Body of pancreas (tissue), 4 donors: ENCODE results near the gene RRAS. TPM values are rescaled to one million over a fixed set of nuclear protein-coding genes. Genes with fewer than 3 reads are reported as not detected.

Source experiments
- ATAC-seq: fragments of 150-250 bp; one replicate; pipeline ENCODE4 v1.9.1; 2016
- DNase-seq, 4 donors: peaks; one replicate each; pipeline ENCODE4 v3.0.0-alpha.2; 2019
- H3K27ac ChIP-seq, 4 donors: fragments of 200-600 bp; sonication (generic); 1 replicate in 3 of 4; 2 replicates in 1 of 4; pipeline versions ENCODE4 v1.5.1 to v1.6.1; 2016 to 2019; ENCODE audit warnings: mild to moderate bottlenecking in 1 of 4, mixed read lengths in 1 of 4, moderate library complexity in 1 of 4
- H3K27me3 ChIP-seq, 2 donors: fragments of 200-600 bp; sonication (generic); one replicate each; pipeline ENCODE4 v1.6.0; 2016; ENCODE audit warnings: mild to moderate bottlenecking in 1 of 2
- H3K36me3 ChIP-seq, 2 donors: fragments of 200-600 bp; sonication (generic); replicated peaks in 1 of 2; 2 replicates each; pipeline ENCODE4 v1.5.1; 2016; ENCODE audit warnings: low read depth in 2 of 2; ENCODE audit not compliant: insufficient read depth in 1 of 2
- H3K4me1 ChIP-seq: fragments of 200-600 bp; sonication (generic); one replicate; pipeline ENCODE4 v1.6.0; 2016
- H3K4me3 ChIP-seq, 2 donors: fragments of 200-600 bp; sonication (generic); 1 replicate in 1 of 2; 2 replicates in 1 of 2; pipeline ENCODE4 v1.5.1; 2016 to 2019
- H3K9me3 ChIP-seq, 3 donors: fragments of 200-600 bp; sonication (generic); 1 replicate in 2 of 3; 2 replicates in 1 of 3; pipeline ENCODE4 v1.5.1; 2016
- CTCF ChIP-seq, 7 experiments: fragments of 450-650 bp in 4 of 7; fragments of 200-600 bp in 3 of 7; sonication (generic) in 3 of 7; IDR thresholded peaks; one replicate each; pipeline ENCODE4 v1.5.1; 2016 to 2019; ENCODE audit warnings: antibody characterized with exemption in 7 of 7
- POLR2A ChIP-seq, 3 donors: fragments of 450-650 bp; IDR thresholded peaks; one replicate each; pipeline ENCODE4 v1.6.1; 2016; ENCODE audit warnings: antibody characterized with exemption in 3 of 3, mild to moderate bottlenecking in 2 of 3
- WGBS, 2 donors: methylation state at CpG; one replicate each; pipeline ENCODE4 v1.1.5; 2017; 5-methylcytosine and 5-hydroxymethylcytosine counted together
- intact Hi-C: fragments of 100-400 bp; cut with DNase I; formaldehyde crosslinking; loops from one replicate; pipeline ENCODE4 v1.15.1; 2023
- total RNA-seq, 2 donors: library from RNA; depleted of rRNA; stranded (reverse); fragments of >200 nt; gene quantifications; one replicate each; pipeline ENCODE4 v1.1.0, GENCODE V29; 2016

The RRAS gene
- total RNA-seq, 2 donors from 2014 or later = 10.9 to 17.9 TPM

- ATAC-seq (no peak), DNase-seq (no peak)
- 91 to 96% methylated on average over 4 to 5 of the region's 5 CpGs for WGBS, 2 donors
- H3K9me3 ChIP-seq = no peaks in the 10 kb centered on the region
- H3K4me1 ChIP-seq = peaks cover 15% of the 10 kb centered on the region
- H3K27ac ChIP-seq = no peak overlapping the region
- H3K36me3 ChIP-seq = no peaks in the 10 kb centered on the region
- intact Hi-C loops = no loop called here
- no peak for TF ChIP-seq CTCF (IDR thresholded peaks at IDR 0.05)
- no peak for TF ChIP-seq POLR2A (IDR thresholded peaks at IDR 0.05)
- H3K27me3 ChIP-seq = no peaks in the 10 kb centered on the region
- no peak overlapping the region for H3K4me3 ChIP-seq
Measured at GRCh38 chr19:49632576-49632975, 7.4 kb downstream of the RRAS start.

GRCh38 chr19:49631610-49632192 lies 8.2 kb downstream of the RRAS start:
- TF ChIP-seq CTCF (IDR thresholded peaks at IDR 0.05) (no peak), POLR2A (IDR thresholded peaks at IDR 0.05) (no peak)
- Histone ChIP-seq H3K36me3 (peaks cover 0 to 5% of the 10 kb centered on the region in 2 donors), H3K4me3 (no peak overlapping the region), H3K27ac (peak overlapping the region in 3 of 4 donors; percentile 55 to 71 (median 69)), H3K27me3 (no peaks in the 10 kb centered on the region), H3K9me3 (no peaks in the 10 kb centered on the region), H3K4me1 (peaks cover 15% of the 10 kb centered on the region)
- intact Hi-C loops = no loop called here
- 82 to 86% methylated on average over 11 to 18 of the region's 19 CpGs for WGBS, 2 donors
- DNase-seq (no peak), ATAC-seq (no peak)

- intact Hi-C loops = no loop called here
Measured at GRCh38 chr19:49631014-49631588, 8.8 kb downstream of the RRAS start.

DNA sequence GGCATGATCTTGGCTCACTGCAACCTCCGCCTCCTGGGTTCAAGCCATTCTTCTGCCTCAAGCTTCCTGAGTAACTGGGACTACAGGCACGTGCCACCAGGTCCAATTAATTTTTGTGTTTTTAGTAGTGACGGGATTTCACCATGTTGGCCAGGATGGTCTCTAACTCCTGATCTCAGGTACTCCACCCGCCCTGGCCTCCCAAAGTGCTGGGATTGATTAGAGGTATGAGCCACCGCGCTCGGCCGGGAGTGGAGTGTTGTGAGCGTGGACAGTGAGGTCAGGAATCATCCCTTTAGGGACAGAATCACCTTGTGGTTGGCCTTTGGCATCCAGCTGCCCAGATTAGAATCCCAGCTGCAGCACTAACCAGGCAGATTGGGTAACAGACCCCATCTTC lies 10.3 kb downstream of the RRAS start:
- ATAC-seq = no peak
- TF ChIP-seq CTCF (IDR thresholded peaks at IDR 0.05) = no peak
- TF ChIP-seq POLR2A (IDR thresholded peaks at IDR 0.05) = no peak
- no peak for DNase-seq
- H3K27me3 ChIP-seq = no peaks in the 10 kb centered on the region
- no peak overlapping the region for H3K4me3 ChIP-seq
- intact Hi-C loops = no loop called here
- H3K4me1 ChIP-seq = peaks cover 15% of the 10 kb centered on the region
- H3K27ac ChIP-seq = no peak overlapping the region
- 92 to 93% methylated on average over 8 to 9 of the region's 9 CpGs for WGBS, 2 donors
- peaks cover 0 to 7% of the 10 kb centered on the region in 2 donors for H3K36me3 ChIP-seq
- no peaks in the 10 kb centered on the region for H3K9me3 ChIP-seq

More at GRCh38 chr19:49631014-49631588, 8.8 kb downstream of the RRAS start:
- Histone ChIP-seq H3K4me3 (no peak overlapping the region), H3K27me3 (no peaks in the 10 kb centered on the region), H3K27ac (peak overlapping the region in 3 of 4 donors; percentile 55 to 71 (median 69)), H3K9me3 (no peaks in the 10 kb centered on the region), H3K36me3 (peaks cover 0 to 5% of the 10 kb centered on the region in 2 donors), H3K4me1 (peaks cover 15% of the 10 kb centered on the region)
- ATAC-seq = peak; percentile 69
- TF ChIP-seq POLR2A (IDR thresholded peaks at IDR 0.05) (no peak), CTCF (IDR thresholded peaks at IDR 0.05) (no peak)
- peak in 2 of 4 donors; percentile 35 to 55 for DNase-seq
- WGBS, 2 donors = 21 to 28% methylated on average over 8 to 9 of the region's 9 CpGs

DNA sequence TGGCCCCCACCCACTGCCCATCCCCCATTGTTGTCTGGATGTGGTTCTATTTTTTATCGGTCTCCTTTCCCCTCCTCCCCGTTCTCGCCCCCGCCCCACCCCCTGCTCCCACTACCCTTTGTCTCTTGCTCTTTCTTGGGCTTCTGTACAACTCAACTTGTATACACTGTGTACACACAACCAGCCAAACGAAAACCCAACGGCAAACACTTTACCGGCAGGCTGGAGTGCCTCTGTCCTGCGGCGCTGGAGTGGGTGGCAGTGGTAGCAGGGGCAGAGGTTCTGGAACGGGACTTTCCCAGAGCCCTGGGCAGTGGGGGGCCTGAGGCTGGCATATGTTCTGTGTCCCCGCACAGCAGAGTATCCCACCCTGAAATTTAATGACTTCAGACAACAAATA lies 13.7 kb downstream of the RRAS start:
- no peak for DNase-seq
- Histone ChIP-seq H3K27me3 (no peaks in the 10 kb centered on the region), H3K4me3 (no peak overlapping the region), H3K36me3 (peaks cover 0 to 7% of the 10 kb centered on the region in 2 donors), H3K9me3 (no peaks in the 10 kb centered on the region), H3K27ac (no peak overlapping the region), H3K4me1 (peaks cover 7% of the 10 kb centered on the region)
- no peak for TF ChIP-seq POLR2A (IDR thresholded peaks at IDR 0.05)
- WGBS, 2 donors = 87 to 90% methylated on average over 9 to 11 of the region's 11 CpGs
- no peak for ATAC-seq
- intact Hi-C loops = no loop called here
